Activated CD4-positive, alpha-beta T cell treated with anti-CD3 and anti-CD28 coated beads for 1 hour (primary cell): ENCODE measurements around the gene ENOX1.
"Not testable (repeated sequence)": the region's sequence is repeated elsewhere in the genome, so short reads cannot be mapped to it uniquely, and the experiment has no call there.

Experiments used
- DNase-seq: peaks from one replicate; pipeline ENCODE4 v3.0.0-alpha.2; 2020

ENOX1 gene

GRCh38 chr13:43168434-43168833 is 618.3 kb downstream of the ENOX1 start:
- DNase-seq, result not testable (repeated sequence)

- no peak for DNase-seq
Measured at GRCh38 chr13:43167731-43168130, 619.0 kb downstream of the ENOX1 start.

DNA sequence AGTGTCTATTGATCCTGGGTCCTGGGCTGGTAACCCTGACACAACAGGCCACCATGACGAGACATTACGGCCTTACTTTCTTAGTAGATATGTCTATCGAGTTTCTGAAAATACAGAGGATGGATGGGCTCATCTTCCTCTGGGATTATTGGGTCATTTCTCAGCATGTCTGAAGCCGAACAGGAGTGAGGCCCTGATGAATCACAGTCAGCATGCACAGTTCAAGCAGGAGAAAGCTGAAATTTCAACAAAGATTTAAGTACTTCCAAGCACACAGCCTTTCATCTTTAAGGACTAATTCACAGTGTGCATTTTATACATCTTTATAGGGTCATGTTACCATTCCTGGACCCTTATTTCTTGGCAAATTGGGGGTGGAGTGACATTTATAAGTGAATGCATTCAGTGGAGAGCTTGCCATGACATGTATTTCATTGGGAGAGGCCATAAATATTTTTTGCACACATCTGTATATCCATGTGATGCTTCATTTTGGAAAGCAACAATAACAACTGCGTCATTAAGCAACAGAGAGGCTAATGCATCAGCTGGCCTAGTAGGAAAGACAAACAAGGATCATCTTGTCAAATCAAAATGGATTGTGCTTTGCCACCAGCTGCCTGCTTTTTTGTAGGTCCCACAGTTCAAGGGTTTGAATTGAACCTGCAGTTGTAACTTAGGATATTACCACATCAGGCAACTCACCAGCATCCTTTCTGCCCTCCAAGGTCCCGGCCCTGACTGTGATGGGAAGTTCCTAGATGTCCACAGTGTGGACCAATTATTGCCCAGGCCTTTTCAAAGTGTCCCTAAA is 619.9 kb downstream of the ENOX1 start:
- DNase-seq, result no peak
